ENCODE data around the gene ILK. TPM values are rescaled to one million over a fixed set of nuclear protein-coding genes. Genes with fewer than 3 reads are reported as not detected.

ILK gene
- polyA plus RNA-seq (2014; cell fraction: cytosol; rRNA removed): 79.8 and 90.3 TPM in 2 replicates
- polyA plus RNA-seq (2014; cell fraction: nucleus; rRNA removed): 74.2 and 89.2 TPM in 2 replicates

DNA sequence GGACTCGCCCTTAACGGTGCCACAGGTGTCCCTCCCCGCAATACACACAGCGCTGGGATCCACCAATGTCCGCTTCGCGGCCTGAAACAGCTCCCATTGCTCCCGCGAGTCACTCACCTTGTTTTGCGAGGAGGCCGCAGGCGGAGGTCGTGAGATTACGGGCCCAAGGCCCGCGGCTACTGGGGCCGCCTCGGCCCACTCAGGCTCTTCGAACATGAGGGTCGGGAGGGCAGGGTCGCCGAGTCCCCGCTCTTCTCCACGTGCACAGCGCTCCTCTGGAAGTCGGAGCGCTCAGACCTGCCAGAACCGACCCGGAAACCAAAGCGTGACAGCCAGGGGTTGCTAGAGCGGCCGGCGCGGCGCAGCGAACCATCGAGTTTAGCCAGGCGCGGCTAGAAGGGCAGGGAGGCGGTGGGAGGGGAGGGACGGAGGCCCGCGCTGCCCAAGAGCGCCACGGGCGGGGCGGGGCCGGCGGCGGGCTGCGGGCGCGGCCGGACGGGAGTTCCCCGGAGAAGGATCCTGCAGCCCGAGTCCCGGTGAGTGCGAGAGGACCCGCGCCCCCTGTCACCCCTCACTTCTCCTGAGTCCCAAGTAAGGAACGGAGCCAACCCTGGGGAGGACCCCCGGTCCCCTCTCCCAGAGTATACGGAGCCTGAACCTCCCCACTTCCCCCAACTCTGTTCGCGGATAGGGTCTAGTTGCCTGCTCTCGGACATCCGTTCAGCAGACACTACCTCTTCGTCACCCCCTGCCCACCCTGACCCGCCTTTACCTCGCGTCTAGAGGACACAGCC is at the start of gene ILK, which contains the start of gene RRP8:
Gene ILK, plus strand, starts transcription at position 488 of the 794 bp plus-strand sequence. CDS start 498 bp downstream, outside the sequence.
Gene RRP8, minus strand, starts transcription at position 330 of the 794 bp plus-strand sequence. Its CDS starts 114 bp downstream, at position 216.
- DNase-seq (ENCODE audit: low spot score): peak; percentile 81

DNA sequence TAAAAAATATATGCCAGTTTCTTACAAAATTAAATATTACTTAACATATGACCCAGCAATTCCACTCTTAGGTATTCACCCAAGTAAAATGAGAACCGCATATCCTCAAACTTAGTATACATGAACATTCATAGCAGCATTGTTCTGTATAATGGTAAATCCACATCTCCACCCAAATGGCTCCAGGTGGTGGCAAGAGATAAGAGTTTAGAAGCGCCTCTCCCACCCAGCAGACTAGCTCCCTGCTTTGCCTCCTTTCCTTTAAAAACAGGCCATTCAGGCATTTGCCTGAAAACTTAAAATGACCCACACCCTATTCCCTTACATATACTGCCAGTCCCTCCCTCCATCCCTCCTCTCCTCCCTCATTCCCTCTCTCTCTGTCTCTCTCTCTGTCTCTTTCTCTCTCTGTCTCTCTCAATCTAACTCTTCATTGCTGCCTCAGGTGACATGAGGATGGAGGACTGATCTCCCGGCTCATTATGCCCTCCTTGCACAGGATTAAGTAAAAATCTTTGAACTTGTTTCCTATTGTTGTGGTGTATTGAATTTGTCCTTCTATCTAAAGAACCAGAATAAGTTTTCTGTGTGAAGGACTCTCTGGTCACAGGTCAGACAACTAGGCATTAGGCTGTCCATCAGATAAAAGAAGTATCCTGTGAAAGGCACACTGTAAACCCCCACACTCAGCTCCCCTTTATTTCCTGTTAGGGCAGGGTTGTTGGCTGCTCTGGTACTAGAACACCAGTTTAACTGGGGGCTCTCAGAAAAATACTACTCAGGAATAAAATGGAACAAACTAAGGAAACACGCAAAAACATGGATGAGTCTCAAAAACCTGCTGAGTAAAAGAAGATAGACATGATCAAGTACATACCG is 48.5 kb upstream of the ILK start:
- DNase-seq (ENCODE audit: low spot score): no peak

DNA sequence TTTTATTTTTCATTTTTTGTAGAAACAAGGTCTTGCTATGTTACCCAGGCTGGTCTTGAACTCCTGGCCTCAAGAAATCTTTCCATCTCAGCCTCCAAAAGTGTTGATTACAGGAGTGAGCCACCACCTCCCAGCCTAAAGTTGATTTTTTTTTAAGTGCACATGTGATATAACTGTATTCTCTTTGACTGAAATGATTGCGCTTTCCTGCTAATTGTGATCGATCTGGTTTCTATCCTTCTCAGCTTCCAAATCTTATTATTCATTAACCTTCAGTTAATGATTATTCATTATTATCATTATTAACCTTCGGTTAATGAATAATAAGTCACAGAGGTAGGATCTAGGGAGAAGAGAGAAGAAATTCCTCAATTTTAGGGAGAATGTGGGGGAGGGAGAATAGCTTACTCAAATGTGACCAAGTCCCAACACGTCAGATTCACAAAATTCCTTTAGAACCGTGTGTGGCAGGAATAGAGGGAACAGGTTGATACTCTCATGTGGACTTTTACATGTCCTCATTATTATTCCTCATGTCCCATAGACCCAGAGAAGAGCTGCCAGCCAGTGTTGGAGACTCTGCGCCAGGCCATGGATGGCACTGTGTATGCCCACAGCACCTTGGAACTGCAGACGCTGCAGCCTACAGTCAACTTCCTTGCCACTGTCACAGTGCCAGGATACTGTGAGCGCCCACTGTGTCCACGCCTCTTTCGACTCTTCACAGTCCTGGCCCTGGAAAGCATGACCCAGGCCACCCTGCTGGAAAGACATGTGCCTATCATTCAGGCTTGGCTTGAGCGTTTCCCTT is 47.2 kb upstream of the ILK start:
- DNase-seq (ENCODE audit: low spot score): no peak

DNA sequence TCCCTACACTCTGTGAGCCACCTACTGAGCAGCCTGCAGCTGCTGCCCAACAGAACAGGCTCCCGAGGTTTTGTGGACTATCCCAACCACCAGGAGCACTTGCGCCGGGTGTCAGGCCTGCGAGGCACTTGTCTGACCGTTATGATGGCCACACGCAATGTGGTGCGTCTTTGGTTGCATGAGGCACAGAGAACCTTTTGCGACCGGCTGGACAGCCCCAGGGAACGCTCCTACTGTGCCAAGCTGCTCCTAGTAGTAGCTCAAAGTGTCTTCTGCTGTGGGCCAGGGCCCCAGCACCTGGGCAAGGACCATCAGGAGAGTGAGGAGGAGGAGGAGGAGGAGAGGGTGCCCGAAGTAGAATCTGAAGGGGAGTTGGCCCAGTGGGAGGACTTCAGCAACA is 46.5 kb upstream of the ILK start:
- no peak for DNase-seq (ENCODE audit: low spot score)

DNA sequence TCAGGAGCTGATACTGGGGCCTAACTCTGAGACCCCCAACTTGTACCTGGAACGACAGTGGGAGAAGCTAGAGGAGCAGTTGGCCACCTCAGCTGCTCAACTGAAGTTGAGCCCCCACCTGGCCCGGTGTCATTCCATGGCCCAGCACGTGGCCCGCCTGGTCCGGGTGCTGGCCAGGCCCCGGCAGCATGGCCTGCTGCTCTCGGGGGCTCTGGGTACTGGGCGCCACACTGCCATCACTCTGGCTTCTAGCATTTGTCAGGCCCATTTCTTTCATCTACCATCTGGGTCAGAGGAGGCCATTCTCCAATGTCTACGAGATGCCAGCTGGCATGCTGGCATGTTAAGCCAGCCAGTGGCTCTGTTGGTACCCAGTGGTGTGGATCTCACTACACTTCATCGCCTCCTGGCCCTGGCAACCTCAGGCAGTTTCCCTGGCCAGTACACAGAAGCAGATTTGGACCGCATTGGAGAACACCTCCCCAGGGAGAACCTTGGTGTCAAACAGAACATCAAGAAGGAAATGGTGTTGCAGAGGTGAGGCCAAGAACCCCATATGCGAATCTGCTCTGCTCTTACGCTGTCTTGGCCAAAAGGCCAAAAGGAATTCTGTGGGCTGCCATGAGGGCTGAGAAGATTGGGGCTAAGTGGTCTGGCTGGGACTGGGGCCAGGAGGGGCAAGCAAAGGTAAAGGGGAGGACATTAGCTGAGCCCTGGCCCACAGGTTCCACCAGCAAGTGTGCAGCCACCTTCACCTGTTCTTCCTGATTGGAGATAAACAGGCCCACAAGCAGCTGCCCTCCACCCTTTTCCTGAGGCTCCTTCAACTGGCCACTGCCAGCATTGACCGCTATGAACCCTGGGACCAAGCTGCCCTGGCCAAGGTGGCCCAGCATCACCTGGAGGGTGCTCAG is 45.6 kb upstream of the ILK start:
- no peak for DNase-seq (ENCODE audit: low spot score)

DNA sequence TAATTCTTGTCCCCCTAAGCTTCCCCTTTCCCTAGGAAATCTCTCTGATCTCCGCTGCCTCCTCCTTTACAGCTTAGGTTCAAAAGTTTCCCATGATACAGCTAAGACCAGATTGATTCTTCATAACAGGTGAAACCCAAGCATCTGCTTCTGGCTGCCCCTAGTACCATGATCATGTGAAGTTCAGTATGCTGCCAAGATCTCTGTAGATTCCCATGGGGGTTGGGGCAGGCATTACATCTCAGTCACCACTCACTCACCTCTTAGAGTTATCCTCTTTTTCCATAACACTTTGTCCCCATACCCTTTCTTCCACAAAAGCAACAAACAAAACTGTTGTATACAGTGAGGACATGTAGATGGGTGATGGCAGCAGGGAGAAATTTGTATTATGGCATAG is 44.2 kb upstream of the ILK start:
- DNase-seq (ENCODE audit: low spot score): no peak

DNA sequence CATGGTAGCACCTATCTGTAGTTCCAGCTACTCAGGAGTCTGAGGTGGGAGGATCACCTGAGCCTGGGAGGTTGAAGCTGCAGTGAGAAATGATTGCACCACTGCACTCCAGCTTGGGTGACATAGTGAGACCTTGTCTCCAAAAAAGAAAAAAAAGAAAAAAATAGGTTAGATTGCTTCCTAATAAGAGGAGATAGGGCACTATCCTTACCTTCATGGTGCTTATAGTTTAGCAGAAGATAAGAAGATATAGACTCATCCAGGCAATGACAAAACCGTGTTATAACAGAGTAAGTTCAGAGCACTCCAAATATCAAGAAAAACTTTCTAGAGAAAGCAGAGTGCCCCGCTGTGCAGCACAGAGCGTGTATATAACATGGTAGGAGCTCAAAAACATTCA is 42.3 kb upstream of the ILK start:
- no peak for DNase-seq (ENCODE audit: low spot score)

DNA sequence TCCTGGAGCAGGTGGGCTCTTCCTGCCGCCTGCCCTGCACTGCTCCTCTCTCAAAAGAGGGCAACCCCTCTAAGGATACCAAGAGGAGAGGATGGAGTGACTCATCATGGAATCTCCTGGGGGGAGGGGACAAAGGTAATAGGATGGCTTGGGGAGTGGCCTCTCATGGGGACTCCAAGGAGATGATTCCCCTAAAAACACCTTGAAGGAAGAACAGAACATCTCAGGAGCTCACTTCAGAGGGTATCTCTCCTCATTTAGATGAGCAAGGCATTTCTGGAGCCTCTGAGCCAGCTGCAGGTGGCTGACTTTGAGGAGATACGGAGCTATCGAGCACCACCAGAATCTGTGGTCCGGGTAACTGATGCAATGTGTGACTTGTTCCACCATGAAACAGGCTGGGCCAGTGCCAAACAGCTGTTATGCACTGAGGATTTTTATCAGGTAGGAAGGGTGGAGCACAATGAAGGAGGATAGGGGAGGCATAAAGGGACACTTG is 40.4 kb upstream of the ILK start:
- no peak for DNase-seq (ENCODE audit: low spot score)

DNA sequence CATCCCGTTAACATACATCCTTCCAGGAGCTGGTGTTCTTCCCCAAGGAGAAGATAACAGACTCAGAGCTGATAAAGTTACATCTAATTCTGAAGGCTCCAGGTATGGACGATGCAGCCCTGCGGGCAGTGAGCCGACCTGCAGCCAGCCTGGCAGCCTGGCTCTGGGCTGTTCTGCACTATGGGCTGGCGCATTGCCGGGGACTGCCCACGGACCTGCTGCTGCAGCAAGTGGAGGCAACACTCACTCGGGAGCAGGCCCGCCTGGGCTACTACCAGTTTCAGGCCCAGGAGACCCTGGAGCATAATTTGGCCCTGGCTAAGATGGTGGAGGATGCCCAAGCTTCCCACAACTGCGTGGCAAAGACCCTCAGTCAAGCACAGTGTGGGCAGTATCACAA is 39.9 kb upstream of the ILK start:
- DNase-seq (ENCODE audit: low spot score): no peak

DNA sequence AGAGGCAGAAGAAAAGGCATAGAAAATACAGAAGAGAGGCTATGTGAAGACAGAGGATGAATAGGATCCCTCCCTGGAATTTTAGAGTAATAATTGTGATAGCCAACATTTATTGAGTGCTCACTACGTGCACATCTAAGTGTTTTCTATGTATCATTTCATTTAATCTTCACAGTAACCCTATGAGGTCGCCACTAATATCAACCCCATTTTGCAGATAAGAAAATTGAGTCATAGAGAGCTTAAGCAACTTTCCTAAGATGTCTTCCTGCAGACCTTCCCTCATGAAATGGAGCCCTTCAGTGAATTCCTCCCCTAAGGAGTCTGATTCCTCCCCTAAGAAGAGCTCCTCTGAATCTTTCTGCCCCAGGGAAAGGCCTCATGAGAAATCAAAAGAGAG is 38.2 kb upstream of the ILK start:
- DNase-seq (ENCODE audit: low spot score): no peak

DNA sequence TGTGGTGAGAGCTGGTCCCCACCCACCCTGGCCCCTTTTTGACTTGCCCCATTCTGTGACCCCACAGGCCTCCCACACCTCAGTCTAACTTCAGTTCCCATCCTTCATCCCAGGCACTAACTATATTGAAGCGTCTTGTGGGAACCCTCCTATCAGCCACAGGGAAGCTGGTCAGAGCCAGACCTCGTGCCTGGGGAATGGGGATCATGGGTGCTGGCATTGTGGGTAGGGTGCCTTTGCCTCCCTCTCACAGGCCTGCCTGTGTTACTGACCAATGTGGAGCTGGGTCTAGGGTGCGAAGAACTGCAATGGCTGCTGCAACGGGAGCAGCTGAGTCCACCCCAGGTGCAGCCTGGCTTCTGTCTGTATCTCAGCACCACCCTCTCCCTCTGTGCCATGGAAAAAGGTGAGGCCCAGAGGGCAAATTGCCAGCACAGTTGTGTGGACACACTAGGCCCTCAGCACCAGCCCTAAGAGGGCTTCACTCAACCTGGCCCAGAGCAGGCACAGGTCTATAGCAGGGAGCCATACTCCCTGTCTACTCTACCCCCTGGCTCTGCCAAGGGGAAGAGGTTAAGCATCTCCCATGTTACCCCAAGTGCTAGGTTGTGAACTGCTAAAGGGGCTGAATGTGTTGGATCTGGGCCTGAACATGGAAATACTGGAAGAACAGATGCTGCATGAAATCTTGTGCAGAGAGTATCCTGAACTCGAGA is 37.4 kb upstream of the ILK start:
- no peak for DNase-seq (ENCODE audit: low spot score)

DNA sequence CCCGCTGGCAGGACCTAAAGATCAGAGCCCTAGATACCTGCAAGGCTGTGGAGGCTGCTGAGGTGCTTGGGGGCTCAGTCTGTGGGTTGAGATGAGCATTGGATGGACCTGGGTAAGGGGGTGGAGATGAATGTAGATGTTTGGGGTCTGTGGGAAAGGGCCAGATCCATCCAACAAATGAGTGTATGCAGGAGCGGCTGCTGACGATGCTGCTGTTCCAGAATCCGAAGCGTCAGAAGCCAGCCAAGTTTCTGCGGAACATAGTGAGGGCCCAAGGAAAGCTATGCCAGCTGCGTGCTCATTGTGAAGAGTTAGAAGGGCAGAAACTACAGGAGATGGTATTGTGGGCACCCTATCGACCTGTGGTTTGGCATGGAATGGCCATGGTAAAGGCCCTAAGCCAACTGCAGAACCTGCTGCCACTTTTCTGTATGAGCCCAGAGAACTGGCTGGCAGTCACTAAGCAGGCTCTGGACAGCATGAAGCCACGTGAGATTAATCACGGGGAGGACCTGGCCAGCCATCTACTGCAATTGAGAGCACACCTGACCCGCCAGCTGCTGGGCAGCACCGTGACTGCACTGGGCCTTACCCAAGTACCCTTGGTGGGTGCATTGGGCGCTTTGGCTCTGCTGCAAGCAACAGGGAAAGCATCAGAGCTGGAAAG is 36.7 kb upstream of the ILK start:
- DNase-seq (ENCODE audit: low spot score): no peak

DNA sequence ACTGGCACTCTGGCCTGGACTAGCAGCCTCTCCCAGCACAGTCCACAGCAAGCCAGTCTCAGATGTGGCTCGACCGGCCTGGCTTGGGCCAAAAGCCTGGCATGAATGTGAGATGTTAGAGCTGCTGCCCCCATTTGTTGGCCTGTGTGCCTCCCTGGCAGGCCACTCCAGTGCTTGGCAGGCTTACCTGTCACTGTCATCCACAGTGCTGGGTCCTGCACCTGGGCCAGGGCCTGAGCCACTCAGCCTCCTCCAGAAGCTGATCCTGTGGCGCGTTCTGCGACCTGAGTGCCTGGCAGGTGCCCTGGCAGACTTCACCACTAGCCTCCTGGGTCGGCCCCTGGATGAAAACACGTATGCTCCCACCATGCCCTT is 36.2 kb upstream of the ILK start:
- no peak for DNase-seq (ENCODE audit: low spot score)

DNA sequence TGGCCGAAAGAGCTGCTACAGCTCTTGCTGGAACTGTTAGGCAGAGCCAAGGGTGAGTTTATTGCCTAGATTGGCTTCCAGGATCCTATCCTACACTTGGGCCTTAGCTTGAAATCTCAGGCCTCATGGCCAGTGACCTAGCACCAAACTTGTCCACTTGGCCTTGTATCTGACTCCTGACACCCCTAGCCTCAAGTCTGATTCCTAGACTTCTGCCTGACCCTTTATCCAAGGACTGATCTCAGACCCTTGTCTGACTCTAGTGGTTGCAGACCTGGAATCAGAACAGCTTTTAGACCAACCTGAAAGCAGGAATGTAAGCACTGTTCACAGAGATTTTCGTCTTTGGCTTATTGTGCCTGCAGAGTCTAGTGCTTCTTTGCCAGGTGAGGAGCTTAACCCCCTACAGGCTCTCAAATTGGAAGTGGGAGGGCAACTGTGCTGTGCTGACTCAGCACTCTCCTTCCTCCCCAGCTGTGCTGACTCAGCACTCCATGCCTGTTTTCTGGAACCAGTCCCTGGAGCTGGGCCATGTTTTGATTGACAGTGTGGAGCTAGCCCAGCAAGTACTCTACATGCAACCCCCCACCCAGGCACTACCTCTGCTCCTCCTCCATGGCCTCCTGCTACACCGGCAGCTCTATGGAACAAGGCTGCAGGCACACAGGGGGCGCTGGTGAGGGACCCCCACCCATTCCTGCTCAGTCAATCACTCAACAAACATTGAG is 35.2 kb upstream of the ILK start:
- DNase-seq (ENCODE audit: low spot score): no peak

DNA sequence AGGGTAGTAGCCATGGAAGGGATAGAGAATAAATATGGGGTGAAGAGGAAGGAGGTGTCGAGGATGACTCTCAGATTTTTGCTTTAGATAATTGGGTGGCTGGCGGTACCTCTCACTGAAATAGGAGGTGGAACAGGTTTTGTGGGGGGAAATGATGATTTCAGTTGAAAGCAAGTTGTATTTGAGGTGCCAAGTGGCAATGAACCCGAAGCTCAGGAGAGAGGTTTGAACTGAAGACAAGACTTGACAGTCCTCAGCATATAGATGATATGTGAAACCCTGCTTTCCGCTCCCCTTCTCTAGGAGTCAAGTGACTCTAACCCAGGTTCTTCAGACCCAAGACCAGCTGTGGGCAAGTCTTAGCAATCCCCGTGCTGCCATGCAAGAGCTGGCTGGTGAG is 33.9 kb upstream of the ILK start:
- DNase-seq (ENCODE audit: low spot score): no peak

DNA sequence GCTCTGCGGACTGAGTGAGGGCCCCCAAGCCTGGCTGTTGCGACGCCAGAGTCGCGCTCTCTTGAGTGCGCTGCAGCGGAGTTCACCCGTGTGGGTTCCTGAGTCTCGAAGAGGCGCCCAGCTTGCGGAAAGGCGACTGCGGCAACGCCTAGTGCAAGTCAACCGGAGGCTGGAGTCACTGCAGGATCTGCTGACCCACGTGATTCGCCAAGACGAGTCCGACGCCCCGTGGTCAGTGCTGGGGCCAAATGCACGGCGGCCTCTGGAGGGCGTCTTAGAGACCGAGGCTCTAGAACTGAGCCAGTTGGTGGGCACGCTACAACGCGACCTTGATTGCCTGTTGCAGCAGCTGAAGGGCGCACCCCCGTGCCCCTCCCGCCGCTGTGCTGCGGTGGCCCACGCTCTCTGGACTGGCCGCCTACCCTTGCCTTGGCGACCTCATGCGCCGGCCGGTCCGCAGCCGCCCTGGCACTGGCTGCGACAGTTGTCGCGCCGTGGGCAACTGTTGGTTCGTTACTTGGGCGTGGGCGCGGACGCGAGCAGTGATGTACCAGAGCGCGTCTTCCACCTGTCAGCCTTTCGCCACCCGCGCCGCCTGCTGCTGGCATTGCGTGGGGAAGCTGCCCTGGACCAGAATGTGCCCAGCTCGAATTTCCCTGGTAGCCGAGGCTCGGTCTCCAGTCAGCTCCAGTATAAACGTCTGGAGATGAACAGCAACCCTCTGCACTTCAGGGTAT is 32.7 kb upstream of the ILK start:
- no peak for DNase-seq (ENCODE audit: low spot score)

DNA sequence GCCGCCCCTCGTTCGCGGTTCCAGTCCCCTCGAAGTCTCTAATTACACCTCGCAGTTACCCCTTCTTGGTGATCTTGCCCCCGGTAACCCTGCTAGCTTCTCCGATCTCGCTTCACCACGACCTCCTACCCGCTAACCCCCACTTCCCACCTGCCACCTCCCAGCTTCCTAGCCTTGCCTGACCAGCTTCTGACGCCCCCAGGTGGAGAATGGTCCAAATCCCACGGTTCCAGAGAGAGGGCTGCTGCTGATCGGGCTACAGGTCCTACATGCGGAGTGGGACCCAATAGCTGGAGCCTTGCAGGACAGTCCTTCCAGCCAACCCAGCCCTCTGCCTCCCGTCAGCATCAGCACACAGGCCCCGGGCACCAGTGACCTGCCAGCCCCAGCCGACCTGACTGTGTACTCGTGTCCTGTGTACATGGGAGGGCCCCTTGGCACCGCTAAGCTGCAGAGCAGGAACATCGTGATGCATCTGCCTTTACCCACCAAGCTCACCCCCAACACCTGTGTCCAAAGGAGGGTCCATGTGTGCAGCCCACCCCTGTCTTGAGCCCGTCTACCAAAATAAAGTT is 32.1 kb upstream of the ILK start:
- no peak for DNase-seq (ENCODE audit: low spot score)

Data from SK-N-DZ (cell line).